ENCODE measurements around the gene TRPM5.

Gene TRPM5

GRCh38 chr11:2401436-2401984, 42.8 kb downstream of the TRPM5 start:
- no peak for DNase-seq

GRCh38 chr11:2400762-2401435, 43.4 kb downstream of the TRPM5 start:
- DNase-seq = no peak

- DNase-seq = peak; percentile 100
Observed at GRCh38 chr11:2400069-2400761, 44.1 kb downstream of the TRPM5 start, which contains the start of gene TSSC4. Gene TSSC4, plus strand, starts transcription at chr11:2400750. Its CDS starts 1,884 bp downstream, at chr11:2402634.

GRCh38 chr11:2399488-2400068, 44.7 kb downstream of the TRPM5 start:
- peak; percentile 26 for DNase-seq

- no peak for DNase-seq
Observed at GRCh38 chr11:2398664-2399355, 45.5 kb downstream of the TRPM5 start.

- no peak for DNase-seq
Observed at GRCh38 chr11:2397005-2397404, 47.3 kb downstream of the TRPM5 start.

GRCh38 chr11:2396471-2396870, 47.8 kb downstream of the TRPM5 start:
- no peak for DNase-seq

GRCh38 chr11:2395856-2396255, 48.5 kb downstream of the TRPM5 start:
- no peak for DNase-seq

- DNase-seq = no peak
Observed at GRCh38 chr11:2395211-2395730, 49.0 kb downstream of the TRPM5 start.

- DNase-seq = no peak
Observed at GRCh38 chr11:2394818-2395105, 49.6 kb downstream of the TRPM5 start.

Data from activated naive CD4-positive, alpha-beta T cell treated with Interleukin-2 at 50 U/mL for 16 hours (primary cell).